Measurements from ENCODE around the gene TTL.

- no peak for TF ChIP-seq EZH2 (IDR thresholded peaks at IDR 0.05; ENCODE audit: insufficient read depth, poor library complexity, severe bottlenecking)
- no peak for TF ChIP-seq EZH2phosphoT487 (IDR thresholded peaks at IDR 0.05; ENCODE audit: insufficient read depth, low read depth)
Observed at GRCh38 chr2:112451317-112451716, 30.6 kb upstream of the TTL start.
